Kidney (tissue), 14 donors: ENCODE measurements around the gene RCC1. TPM values are rescaled to one million over a fixed set of nuclear protein-coding genes. Genes with fewer than 3 reads are reported as not detected.
"Not testable (repeated sequence)": the region's sequence is repeated elsewhere in the genome, so short reads cannot be mapped to it uniquely, and the experiment has no call there.

Source experiments
- DNase-seq, 5 donors: peaks; one replicate each; pipeline ENCODE4 v3.0.0-alpha.2; 2013 to 2020
- FAIRE-seq: peaks from 2 replicates; lab custom pipeline; 2012; peaks lifted over from hg19 to GRCh38; lab: Jason Lieb, UNC
- H3K27ac ChIP-seq, 2 donors: one replicate each; pipeline ENCODE4 v1.7.0; 2013; ENCODE audit warnings: low read depth in 2 of 2, low read length in 2 of 2, inconsistent platforms in 1 of 2
- H3K27me3 ChIP-seq: one replicate; pipeline ENCODE4 v1.7.1; 2013; ENCODE audit warnings: low read length, inconsistent platforms; ENCODE audit not compliant: control insufficient read depth, insufficient read depth
- H3K36me3 ChIP-seq, 3 donors: one replicate each; pipeline versions ENCODE4 v1.7.0 to v1.7.1; 2013; ENCODE audit warnings: low read length in 3 of 3, control low read depth in 1 of 3, inconsistent platforms in 1 of 3; ENCODE audit not compliant: insufficient read depth in 3 of 3, control insufficient read depth in 2 of 3
- H3K4me1 ChIP-seq, 3 donors: one replicate each; pipeline versions ENCODE4 v1.7.0 to v1.7.1; 2013; ENCODE audit warnings: low read length in 3 of 3, inconsistent platforms in 1 of 3, low read depth in 1 of 3; ENCODE audit not compliant: control insufficient read depth in 2 of 3, insufficient read depth in 2 of 3
- H3K4me3 ChIP-seq, 3 donors: one replicate each; pipeline versions ENCODE4 v1.7.0 to v1.8.1; 2013; ENCODE audit warnings: low read length in 3 of 3, control low read depth in 1 of 3, inconsistent platforms in 1 of 3
- H3K9ac ChIP-seq, 3 donors: one replicate each; pipeline versions ENCODE4 v1.7.0 to v1.7.1; 2013; ENCODE audit warnings: low read length in 3 of 3, control low read depth in 1 of 3, inconsistent platforms in 1 of 3
- H3K9me3 ChIP-seq, 3 donors: one replicate each; pipeline versions ENCODE4 v1.7.0 to v1.7.1; 2013; ENCODE audit warnings: low read length in 3 of 3, control low read depth in 1 of 3, inconsistent platforms in 1 of 3; ENCODE audit not compliant: control insufficient read depth in 2 of 3, insufficient read depth in 1 of 3
- intact Hi-C: fragments of 100-400 bp; cut with DNase I; formaldehyde crosslinking; loops from one replicate; pipeline ENCODE4 v1.11.1; 2022
- polyA plus RNA-seq: library from polyadenylated mRNA; stranded (reverse); fragments of 350-450 nt; fragmentation: Illumina TruSeq; extraction: RNeasy Lipid Tissue Mini Kit (QIAGEN cat#74804); gene quantifications from one replicate; pipeline ENCODE4 v1.2.3, GENCODE V29; 2014; ENCODE audit warnings: low read depth, low replicate concordance; ENCODE audit not compliant: insufficient read depth
- total RNA-seq: library from RNA; stranded (reverse); fragmentation: NEBNext Ultra II Directional; extraction: Animal tissue kit (Norgen Biotek cat#: 25700); gene quantifications from one replicate; pipeline ENCODE4 v1.2.1, GENCODE V29; 2021
- TF ChIP-seq, protein P1 (sequence below): IDR thresholded peaks from 3 replicates; pipeline ENCODE4 v1.5.1; 2012; ENCODE audit warnings: mild to moderate bottlenecking, moderate library complexity, borderline replicate concordance; ENCODE audit not compliant: insufficient read depth; ENCODE audit errors: extremely low read depth
- donor health status: control.
- donor health status: control.
- donor health status: control.
- donor health status: control.
- donor health status: control.
- donor health status: DM: yes; HTN: yes; CAD: no.
- donor health status: Normal renal cell carcinoma (clear cell type).

Gene RCC1
- total and polyA plus RNA-seq, 2 donors from 2014 or later = 5.7 to 19.9 TPM

DNA sequence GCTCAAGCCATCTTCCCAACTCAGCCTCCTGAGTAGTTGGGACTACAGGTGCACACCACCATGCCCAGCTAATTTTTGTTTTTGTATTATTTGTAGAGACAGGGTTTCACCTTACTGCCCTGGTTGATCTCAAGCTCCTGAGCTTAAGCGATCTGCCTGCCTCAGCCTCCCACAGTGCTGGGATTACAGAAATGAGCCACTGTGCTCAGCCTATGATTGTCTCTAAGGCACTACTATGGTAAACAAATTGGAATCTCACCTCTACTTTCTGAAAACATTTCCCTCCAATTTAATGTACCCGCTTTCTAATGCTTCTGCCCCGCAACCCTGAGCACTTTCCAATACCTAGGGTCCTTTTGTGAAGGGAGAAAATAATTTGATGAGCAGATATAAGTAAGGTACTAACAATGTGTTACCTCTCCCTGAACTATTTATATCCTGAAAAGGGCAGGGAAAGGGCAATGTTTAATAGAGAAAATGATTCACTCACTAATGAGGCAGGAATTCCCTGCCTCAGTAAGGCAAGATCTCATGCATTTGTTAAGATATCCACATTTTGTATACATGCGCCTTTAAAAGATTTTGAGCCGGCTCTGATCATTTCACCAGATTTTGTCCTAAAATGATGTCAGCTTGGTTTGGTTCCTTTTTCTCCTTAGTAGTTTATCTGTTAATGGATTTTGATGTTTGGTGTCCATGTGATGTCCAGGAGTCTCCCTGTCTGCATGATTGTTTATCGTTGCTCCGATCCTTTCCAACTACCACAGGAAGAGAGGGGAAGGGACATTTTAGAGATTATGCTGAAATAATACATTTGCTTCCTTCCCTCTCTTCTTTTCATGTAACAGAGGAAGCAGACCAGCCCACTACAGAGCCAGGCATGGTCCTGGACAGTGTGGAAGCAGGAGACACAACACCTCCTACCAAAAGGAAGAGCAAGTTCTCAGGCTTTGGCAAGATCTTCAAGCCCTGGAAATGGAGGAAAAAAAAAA lies 47.3 kb upstream of the RCC1 start:
- H3K9me3 ChIP-seq = no peaks in the 10 kb centered on the region
- no peak overlapping the region for H3K4me3 ChIP-seq
- DNase-seq = no peak
- intact Hi-C loops = no loop called here
- no peaks in the 10 kb centered on the region for H3K27me3 ChIP-seq
- no peak overlapping the region for H3K27ac ChIP-seq
- no peak overlapping the region for H3K9ac ChIP-seq
- H3K4me1 ChIP-seq = peaks cover 0 to 11% (median 2%) of the 10 kb centered on the region in 3 donors
- TF ChIP-seq, protein P1, sequence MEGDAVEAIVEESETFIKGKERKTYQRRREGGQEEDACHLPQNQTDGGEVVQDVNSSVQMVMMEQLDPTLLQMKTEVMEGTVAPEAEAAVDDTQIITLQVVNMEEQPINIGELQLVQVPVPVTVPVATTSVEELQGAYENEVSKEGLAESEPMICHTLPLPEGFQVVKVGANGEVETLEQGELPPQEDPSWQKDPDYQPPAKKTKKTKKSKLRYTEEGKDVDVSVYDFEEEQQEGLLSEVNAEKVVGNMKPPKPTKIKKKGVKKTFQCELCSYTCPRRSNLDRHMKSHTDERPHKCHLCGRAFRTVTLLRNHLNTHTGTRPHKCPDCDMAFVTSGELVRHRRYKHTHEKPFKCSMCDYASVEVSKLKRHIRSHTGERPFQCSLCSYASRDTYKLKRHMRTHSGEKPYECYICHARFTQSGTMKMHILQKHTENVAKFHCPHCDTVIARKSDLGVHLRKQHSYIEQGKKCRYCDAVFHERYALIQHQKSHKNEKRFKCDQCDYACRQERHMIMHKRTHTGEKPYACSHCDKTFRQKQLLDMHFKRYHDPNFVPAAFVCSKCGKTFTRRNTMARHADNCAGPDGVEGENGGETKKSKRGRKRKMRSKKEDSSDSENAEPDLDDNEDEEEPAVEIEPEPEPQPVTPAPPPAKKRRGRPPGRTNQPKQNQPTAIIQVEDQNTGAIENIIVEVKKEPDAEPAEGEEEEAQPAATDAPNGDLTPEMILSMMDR = no peak
- peaks cover 0 to 2% (median 2%) of the 10 kb centered on the region in 3 donors for H3K36me3 ChIP-seq
- no peak for FAIRE-seq

DNA sequence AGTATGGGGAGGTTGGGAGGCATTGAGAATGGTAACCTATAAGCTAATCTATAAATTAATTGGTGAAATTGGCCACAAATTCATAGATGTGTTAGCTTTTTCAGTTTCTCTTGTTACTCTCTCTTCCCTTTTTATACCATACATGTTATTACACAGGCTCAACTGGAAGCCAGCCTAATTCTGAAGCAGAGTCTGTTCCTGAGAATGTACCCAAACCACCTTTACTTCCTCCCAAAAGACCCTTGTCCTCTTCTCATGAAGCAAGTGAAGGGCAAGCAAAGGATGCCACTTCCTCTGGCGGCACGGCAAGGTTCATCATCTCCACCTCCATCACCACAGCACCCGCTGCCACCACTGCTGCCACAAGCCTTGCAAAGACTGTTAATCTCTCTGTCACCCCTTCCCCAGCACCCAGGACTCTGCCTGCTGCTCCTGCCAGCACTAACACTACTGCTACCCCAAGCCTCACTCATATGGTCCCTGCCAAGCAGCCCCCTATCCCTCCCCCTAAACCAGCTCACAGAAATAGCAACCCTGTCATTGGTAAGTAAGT lies 39.5 kb upstream of the RCC1 start:
- Histone ChIP-seq H3K27me3 (no peaks in the 10 kb centered on the region), H3K9ac (no peak overlapping the region), H3K4me1 (no peaks in the 10 kb centered on the region), H3K4me3 (no peak overlapping the region), H3K9me3 (no peaks in the 10 kb centered on the region), H3K36me3 (peaks cover 7 to 21% (median 10%) of the 10 kb centered on the region in 3 donors), H3K27ac (no peak overlapping the region)
- intact Hi-C loops = no loop called here
- FAIRE-seq (no peak), DNase-seq (no peak)
- TF ChIP-seq, protein P1 = no peak

DNA sequence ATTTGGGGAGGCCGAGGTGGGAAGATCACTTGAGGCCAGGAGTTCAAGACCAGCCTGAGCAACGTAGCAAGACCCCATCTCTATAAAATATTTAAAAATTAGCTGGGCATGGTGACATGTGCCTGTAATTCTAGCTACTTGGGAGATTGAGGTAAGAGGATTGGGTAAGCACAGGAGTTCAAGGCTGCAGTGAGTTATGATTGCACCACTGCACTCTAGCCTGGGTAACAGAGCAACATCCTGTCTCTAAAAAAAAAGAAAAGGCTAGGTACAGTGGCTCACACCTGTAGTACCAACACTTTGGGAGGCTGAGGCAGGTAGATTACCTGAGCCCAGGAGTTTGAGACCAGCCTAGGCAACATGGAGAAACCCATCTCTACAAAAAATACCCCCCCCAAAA lies 35.7 kb upstream of the RCC1 start:
- intact Hi-C loops = no loop called here
- H3K27me3 ChIP-seq = no peaks in the 10 kb centered on the region
- H3K9me3 ChIP-seq = no peaks in the 10 kb centered on the region
- TF ChIP-seq, protein P1 = no peak
- H3K9ac ChIP-seq = no peak overlapping the region
- no peak overlapping the region for H3K27ac ChIP-seq
- H3K36me3 ChIP-seq = peaks cover 10 to 24% (median 14%) of the 10 kb centered on the region in 3 donors
- no peaks in the 10 kb centered on the region for H3K4me1 ChIP-seq
- FAIRE-seq = no peak
- no peak for DNase-seq
- H3K4me3 ChIP-seq = no peak overlapping the region

DNA sequence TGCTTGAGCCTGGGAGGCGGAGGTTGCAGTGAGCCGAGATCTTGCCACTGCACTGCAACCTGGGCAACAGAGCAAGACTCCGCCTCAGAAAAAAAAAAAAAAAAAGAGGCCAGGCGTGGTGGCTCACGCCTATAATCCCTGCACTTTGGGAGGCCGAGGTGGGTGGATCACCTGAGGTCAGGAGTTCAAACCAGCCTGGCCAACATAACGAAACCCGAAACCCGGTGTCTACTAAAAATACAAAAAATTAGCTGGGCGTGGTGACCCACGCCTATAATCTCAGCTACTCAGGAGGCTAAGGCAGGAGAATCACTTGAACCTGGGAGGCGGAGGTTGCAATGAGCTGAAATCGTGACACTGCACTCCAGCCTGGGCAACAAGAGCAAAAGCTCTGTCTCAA lies 26.3 kb upstream of the RCC1 start:
- DNase-seq, H3K27ac ChIP-seq, H3K27me3 ChIP-seq, H3K9me3 ChIP-seq, H3K9ac ChIP-seq, FAIRE-seq, intact Hi-C loops, H3K4me1 ChIP-seq, H3K4me3 ChIP-seq: not testable (repeated sequence)
- H3K36me3 ChIP-seq = peaks cover 7 to 30% (median 14%) of the 10 kb centered on the region in 3 donors
